ENCODE data around the gene THBS4. TPM values are rescaled to one million over a fixed set of nuclear protein-coding genes. Genes with fewer than 3 reads are reported as not detected.

The THBS4 gene
- polyA plus RNA-seq, 4 donors, result 10.9 to 17.5 (median 14.8) TPM

DNA sequence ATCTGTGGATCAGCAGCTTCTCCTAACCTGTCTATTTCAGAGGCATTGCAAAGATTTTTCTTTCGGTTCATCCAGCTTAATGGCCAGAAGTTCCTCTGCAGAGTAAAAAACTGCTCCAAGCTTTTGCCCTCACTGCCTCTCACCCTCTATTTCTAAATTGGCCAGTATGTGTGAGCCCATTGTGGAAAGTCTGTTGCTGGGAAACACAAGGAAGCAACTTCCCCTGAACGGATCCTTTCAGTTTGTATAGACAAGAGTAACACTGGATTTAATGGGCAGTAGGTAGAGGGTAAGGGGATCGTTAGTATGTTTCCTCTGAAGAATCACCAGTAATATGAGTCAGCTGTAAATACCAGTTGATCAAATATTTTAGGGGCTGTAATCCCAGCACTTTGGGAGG is 7.2 kb downstream of the THBS4 start:
- DNase-seq (ENCODE audit: low read depth in 4 of 4, low spot score in 2 of 4), result no peak

DNA sequence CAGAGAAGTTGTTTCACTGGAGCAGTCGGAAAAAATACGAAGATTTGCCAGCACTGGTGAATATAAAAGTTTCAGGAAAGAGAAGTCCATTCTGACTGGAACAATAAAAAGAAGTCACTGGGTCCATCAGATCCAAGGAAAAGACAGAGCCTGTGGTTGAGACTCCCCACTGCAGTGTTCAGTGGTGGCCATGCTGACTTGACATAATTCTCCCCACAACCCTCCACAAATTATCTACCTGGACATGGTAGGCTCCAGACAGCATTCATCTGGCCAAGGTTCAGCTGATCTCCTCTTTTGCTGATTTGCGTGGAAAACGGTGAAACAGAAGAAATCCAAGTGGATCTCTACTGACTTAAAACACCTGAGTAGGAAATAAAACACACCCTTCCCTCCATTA is 8.0 kb downstream of the THBS4 start:
- DNase-seq (ENCODE audit: low read depth in 4 of 4, low spot score in 2 of 4), result no peak

DNA sequence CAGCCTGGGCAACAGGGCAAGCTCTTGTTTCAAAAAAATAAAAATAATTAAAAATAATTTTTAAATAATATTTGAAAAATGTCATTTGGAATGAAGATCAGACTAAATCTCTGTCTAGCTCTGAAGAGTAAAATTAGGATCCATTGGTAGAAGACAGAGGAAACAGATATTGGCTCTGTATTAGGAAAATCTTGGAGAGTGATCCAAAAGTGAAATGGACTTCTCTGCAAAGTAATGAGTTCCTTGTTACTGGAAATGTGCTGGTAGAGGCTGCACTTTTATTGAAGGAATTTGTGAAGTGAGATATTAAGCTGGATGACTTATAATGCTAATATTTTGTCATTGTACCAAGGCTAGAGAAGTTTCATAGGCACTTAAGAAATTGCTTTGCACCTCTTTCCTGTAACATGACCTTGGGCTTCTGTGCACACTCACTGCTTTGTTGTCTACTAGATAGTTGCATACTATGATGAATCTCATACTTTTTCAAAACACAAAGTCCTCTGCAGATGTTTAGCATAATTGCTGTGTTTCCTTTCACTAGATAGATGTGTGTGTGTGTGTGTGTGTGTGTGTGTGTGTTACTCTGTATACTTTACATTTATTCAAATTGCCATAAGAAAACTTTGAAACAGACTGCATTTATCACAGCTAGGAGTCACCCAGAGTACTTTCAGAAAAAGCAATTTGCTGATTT is 13.1 kb downstream of the THBS4 start:
- no peak for DNase-seq (ENCODE audit: low read depth in 4 of 4, low spot score in 2 of 4)

DNA sequence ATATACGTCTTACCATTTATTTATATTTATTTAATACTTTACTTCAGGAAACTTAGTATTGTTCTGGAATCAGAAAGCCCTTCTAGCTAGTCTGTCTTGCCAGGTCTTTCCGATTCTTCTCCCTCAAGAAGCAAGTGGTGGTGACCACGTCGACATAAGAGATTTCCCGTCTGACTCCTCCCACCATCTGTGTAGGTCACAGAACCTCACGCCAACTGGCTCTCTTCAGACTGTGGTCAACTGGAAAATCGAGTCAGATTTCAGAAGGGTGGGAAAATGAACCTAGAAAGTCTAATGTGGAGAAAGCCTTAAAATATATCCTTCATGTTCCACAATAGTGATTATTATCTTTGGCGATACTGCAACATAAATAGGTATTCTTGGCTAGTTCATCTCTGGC is 17.3 kb downstream of the THBS4 start:
- DNase-seq (ENCODE audit: low read depth in 4 of 4, low spot score in 2 of 4), result no peak

DNA sequence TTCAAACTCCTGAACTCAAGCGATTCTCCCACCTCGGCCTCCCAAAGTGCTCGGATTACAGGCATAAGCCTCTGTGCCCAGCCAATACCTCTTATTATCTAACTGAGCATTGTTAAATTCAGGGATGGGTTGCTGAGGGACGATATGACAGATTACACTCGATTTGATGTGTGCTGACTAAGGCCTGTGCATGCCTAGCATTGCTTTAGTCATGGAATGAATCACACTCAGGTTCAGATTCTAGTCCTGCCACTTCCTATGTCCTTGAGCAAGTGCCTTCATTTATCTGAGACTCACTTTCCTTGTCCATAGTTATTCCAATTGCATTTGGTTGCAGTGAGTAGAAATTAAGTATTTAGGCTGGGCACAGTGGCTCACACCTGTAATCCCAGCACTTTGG is 19.5 kb downstream of the THBS4 start:
- DNase-seq (ENCODE audit: low read depth in 4 of 4, low spot score in 2 of 4), result no peak

DNA sequence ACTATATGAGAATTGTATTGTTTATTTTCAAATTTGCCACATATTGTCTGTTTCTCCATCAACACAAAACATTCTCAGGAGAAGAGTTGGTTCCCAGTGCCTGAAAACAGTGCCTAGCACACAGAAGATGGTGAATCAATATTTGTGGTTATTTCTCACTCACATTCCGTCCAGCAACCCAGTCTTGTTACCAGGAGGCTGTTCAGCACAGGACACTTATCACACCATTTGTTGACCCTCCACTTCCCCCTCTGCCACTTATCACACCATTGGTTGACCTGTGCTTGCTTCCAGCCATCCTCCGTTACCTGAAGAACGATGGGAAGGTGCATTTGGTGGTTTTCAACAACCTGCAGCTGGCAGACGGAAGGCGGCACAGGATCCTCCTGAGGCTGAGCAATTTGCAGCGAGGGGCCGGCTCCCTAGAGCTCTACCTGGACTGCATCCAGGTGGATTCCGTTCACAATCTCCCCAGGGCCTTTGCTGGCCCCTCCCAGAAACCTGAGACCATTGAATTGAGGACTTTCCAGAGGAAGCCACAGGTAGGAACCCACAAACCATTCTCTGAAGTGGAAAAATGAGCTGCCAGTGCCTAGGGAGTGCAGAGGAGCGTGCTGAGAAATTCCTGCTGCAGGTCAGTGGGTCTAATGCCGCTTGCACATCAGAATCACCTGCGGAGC is 20.5 kb downstream of the THBS4 start:
- DNase-seq (ENCODE audit: low read depth in 4 of 4, low spot score in 2 of 4), result no peak

DNA sequence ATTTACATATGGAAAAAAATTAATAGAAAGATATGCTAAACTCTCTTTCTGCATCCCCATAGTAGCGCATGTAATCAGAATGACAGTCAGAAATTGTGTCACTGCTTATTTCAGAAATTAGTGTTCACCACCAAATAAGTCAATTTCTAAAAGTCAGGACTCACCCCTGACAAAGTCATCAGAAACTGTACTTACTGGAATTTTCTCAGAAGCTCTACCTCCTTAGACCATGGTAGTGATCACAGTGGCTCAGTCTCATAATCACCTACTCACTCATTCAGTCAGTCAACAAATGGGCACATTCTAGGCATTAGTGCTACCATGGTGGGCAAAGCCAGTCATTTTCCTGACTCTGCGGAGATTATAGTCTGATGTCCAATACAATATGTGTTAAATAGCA is 22.0 kb downstream of the THBS4 start:
- DNase-seq (ENCODE audit: low read depth in 4 of 4, low spot score in 2 of 4), result no peak

DNA sequence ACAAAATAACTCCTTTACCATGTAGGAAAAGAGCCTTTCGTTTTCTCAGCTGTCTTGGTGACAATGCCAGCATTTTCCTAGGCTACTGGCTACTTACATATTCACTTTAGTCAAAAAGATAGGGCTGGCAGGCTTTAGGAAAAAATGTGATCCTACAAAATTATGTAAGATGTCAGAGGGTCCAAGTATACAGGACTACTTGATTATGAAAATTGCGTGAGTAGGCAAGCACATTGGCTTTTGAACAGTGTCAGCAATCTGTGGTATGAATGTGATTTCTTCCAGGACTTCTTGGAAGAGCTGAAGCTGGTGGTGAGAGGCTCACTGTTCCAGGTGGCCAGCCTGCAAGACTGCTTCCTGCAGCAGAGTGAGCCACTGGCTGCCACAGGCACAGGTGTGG is 22.8 kb downstream of the THBS4 start:
- no peak for DNase-seq (ENCODE audit: low read depth in 4 of 4, low spot score in 2 of 4)

DNA sequence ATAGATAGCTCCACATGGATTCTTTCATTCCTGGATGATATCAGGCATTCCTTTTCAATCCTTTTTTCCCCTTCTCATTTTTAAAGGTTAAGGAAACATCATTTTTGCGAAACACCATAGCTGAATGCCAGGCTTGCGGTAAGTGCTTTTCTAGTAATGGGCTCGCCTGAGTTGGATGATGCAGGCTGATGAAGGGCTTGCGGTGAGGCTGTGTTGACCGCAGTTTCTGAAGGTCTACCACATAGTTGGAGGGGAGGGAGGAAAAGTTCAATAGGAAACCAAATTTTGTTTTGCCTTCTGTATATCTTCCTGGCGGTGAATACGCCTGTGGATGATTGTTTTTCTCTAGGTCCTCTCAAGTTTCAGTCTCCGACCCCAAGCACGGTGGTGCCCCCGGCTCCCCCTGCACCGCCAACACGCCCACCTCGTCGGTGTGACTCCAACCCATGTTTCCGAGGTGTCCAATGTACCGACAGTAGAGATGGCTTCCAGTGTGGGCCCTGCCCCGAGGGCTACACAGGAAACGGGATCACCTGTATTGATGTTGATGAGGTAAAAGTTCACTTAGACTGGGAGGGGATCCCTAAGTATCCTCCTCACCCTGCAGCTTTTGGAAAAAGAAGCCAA is 24.3 kb downstream of the THBS4 start:
- DNase-seq (ENCODE audit: low read depth in 4 of 4, low spot score in 2 of 4), result no peak

DNA sequence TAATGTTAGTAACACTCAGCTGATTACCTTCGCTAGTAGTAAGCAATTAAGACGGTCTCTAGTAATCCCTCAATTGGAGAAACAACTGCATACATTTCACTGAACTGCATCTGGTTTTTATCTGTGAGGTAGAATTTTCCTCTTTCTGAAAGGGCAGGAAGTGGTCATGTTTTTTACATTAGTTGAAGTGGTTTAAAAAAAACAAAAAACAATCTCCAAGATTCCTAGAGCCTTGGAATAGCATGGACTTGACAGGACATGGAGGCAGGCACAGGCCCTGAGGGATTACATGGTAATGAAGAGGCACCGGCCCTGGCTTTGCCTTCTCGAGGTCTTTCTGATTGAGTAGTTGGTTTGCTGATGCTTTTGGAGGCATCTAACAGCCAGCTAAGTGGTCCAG is 25.8 kb downstream of the THBS4 start:
- DNase-seq (ENCODE audit: low read depth in 4 of 4, low spot score in 2 of 4), result no peak

DNA sequence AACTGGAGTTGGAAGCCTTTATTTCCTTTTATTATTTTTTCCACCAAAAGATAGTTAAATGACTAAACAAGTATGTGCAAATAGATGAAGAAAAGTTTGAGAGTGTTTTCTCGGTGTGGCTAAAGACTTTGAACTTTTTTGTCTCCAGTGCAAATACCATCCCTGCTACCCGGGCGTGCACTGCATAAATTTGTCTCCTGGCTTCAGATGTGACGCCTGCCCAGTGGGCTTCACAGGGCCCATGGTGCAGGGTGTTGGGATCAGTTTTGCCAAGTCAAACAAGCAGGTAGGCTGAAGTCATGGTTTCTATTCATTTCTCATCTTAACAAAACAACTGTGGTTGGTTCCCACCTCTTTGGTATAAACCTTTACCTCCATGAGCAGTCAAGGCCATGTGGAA is 26.4 kb downstream of the THBS4 start:
- DNase-seq (ENCODE audit: low read depth in 4 of 4, low spot score in 2 of 4), result no peak

DNA sequence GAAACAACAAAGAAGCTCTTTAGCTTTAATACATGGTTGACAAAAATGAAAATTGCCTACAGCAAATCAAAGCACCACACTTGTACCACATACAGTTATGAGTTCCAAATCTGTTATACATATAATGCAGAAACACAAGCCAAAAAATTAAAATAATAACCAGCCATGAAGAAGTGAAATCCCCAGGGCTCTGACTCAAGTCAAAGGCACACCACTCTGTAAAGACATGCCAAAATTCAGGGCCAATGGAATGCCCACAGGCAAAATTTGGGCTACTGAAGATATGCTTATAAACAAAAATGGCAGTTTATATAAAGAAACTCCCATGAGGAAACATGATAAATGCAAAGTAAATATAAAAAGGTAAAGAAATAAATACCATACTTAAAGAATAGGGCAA is 29.0 kb downstream of the THBS4 start:
- DNase-seq (ENCODE audit: low read depth in 4 of 4, low spot score in 2 of 4), result no peak

DNA sequence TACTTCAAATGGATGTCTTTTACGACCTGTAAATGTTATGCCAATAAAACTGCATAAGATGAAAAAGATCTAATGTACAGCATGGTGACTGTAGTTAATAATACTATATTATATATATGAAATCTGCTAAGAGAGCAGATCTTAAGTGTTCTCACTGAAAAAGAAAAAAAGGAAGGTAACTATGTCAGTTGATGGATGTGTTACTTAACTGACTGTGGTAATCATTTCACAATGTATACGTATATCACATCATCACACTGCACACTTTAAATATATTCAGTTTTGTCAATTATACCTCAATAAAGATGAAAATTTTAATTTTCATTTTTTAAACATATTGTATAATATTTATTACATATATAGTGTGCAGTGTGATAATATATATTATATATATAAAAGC is 31.9 kb downstream of the THBS4 start:
- no peak for DNase-seq (ENCODE audit: low read depth in 4 of 4, low spot score in 2 of 4)

DNA sequence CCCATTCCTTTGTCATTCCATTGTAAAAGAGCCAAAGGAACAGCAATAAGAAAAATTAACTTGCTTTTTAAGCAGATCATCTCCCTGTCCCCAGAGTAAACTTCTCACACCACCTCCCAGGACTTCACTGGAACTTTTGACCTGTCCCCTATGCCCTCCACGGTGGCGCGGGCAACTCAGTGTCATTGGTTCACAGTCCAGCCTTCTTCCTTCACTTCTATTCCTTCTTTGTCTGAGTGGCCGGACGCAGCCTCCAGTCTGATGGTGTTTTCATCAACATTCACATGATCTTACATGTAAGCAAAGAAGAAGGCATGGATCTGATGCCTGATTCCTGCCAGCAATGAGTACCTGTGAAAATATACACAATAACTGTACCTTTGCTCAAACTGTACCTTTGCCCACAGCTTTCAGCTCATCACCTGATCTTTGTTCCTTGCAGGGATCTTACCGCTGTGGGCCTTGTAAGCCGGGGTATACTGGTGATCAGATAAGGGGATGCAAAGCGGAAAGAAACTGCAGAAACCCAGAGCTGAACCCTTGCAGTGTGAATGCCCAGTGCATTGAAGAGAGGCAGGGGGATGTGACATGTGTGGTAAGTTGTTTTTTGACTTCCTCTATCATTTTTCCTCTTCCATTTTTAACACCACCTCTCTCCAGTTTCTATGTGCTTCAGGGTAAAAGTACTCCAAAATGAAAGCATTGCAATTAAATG is 32.5 kb downstream of the THBS4 start:
- DNase-seq (ENCODE audit: low read depth in 4 of 4, low spot score in 2 of 4), result no peak

DNA sequence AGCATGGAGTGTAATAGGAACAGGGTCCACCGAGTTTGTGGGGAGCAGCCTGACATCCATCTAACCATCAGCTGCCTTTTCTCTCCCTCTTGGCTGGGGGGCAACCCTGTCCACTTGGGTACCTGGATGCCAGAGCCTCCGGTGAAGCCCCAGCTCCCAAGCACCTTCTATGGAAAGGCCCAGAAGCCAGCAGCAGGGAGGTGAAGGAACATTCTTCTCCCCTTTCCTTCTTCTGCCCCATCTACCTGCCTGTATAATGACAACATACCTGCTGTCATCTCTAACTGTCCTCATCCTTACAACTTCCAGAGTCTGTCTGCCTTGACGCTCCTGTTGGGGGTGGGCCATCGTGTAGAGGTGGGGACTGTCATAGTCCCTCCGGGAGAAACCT is 33.1 kb downstream of the THBS4 start:
- DNase-seq (ENCODE audit: low read depth in 4 of 4, low spot score in 2 of 4), result no peak

DNA sequence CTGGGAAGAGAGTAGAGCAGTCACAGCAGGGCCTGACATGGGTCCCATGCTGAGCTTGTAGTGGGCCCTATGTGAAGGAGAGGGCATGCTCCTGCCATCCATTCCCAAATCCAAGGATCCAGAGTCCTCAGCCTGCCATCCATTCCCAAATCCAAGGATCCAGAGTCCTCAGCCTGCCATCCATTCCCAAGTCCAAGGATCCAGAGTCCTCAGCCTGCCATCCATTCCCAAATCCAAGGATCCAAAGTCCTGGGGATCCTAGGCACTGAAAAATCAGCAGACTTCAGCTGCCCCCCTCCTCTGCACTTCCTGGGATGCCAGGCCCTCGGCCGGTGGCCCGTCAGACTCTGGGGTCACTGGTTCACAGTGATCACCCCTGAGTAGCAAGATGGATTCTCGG is 33.6 kb downstream of the THBS4 start:
- no peak for DNase-seq (ENCODE audit: low read depth in 4 of 4, low spot score in 2 of 4)

DNA sequence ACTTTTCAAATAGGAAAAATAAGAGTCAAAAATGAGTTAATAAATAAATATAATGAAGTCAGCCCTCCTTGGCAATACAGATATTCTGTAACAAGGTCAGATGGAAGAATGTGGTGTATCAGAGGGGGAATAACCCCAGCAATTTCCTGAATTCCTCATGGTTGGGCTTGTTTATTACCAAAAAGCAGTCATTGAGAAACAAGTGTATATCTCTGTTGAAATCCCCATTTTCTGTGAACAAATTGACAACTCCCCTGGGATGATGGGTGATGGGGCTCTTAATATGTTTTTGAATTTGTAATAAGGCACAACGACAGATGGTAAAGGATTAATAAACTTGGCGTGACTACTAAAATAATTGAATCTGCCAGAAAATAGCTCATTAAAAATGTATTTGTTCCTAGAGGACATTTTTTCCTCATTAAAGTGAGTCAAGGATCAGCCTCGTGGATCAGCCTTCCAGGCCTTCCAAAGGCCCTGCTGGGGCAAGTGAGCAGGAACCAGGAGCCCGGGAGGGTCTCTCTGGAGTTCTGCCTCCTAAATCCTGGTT is 34.2 kb downstream of the THBS4 start:
- DNase-seq (ENCODE audit: low read depth in 4 of 4, low spot score in 2 of 4), result no peak

DNA sequence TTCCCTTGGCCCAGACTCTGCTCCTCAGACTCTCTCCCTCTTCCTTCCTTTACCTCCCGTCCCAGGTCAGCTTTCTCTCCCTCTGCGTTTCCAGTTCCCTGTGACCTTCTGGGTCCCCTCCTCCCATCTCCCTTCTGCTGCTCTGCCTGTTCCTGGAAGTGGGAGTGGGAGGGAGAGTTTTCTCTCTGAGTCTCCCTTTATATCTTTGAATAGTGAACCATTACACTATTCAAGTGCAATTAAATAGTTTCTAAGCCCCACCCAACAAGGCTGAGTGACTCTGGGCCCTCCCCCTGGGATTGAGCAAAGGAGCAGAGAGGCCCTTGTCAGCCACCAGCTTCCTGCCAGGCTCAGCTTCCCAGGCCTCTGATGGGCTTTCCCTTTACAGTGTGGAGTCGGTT is 34.8 kb downstream of the THBS4 start:
- no peak for DNase-seq (ENCODE audit: low read depth in 4 of 4, low spot score in 2 of 4)

DNA sequence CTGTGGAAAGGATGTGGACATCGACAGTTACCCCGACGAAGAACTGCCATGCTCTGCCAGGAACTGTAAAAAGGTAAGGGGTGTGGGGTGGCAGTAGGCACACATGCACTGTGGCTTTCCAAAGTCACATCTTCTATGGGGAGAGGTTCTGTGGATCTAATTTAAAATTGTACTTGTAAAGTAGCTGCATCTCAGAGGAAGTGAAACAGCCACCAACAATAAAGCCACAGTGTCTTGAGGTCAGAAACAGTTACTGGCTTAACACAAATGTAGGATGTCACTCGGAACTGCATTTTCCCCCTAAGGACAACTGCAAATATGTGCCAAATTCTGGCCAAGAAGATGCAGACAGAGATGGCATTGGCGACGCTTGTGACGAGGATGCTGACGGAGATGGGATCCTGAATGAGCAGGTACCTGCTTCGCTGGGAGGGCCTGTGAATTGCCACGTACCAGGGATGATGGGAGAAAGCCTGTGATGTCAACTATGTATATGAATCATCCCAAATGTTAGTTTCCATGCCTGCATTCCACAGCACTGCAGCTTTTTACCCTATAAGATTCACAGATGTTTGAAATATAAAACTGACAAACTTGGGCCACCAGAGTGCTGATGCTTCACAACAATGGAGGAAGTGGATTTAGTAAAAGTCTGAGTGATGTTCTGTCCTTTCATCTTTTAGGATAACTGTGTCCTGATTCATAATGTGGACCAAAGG is 35.3 kb downstream of the THBS4 start:
- DNase-seq (ENCODE audit: low read depth in 4 of 4, low spot score in 2 of 4), result no peak

DNA sequence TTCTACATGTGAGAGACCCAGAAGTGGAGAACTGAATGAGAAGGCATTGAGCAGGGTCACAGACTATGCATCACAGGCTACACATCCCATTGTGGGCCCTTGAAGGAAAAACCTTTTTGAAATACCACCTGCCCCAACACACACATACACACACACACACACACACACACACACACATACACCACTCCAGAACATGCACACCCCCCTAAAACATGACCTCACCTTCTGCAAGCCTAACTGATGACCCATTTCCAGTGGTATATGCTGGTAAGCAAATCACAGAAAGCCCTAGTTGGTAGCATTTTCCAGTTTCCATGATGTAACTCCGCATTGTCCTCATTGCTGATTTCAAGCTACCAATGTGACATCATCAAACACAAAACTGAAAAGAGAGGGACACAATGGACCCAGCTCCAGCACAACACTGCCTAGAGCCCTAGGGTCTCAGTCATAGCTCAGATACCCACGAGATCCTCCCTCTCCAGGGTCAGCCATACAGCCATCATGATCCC is 36.4 kb downstream of the THBS4 start:
- DNase-seq (ENCODE audit: low read depth in 4 of 4, low spot score in 2 of 4), result no peak
